HG02885 (cell line): Measurements from ENCODE around the gene CACNA1A.
"Not testable (repeated sequence)": the region's sequence is repeated elsewhere in the genome, so short reads cannot be mapped to it uniquely, and the experiment has no call there.

Experiments
- ATAC-seq: cut with Tn5 transposase; IDR thresholded peaks from one replicate; pipeline ENCODE4 v1.9.1; 2021; ENCODE audit warnings: mild to moderate bottlenecking; ENCODE audit not compliant: unreplicated experiment, poor library complexity

Gene CACNA1A

GRCh38 chr19:13373599-13373998, 132.7 kb downstream of the CACNA1A start:
- ATAC-seq = no peak

DNA sequence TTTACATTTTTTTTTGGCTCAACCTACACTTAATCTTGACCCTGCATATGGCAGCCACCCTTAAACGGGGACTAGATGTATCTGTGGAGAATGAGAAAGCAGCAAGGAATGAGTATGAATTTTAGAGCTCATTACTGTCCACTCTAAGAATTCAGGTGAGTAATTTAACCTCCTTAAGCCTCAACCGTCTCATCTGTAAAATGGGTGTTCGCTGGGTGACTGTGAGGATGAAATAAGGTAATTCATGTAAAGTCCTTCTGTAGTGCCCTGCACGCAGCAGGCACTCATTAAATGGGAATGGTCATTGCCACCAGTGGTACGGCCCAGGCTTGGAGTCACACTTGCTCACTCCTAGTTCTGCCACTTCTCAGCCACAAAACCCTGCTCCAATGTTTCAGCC, 135.3 kb downstream of the CACNA1A start:
- no peak for ATAC-seq

DNA sequence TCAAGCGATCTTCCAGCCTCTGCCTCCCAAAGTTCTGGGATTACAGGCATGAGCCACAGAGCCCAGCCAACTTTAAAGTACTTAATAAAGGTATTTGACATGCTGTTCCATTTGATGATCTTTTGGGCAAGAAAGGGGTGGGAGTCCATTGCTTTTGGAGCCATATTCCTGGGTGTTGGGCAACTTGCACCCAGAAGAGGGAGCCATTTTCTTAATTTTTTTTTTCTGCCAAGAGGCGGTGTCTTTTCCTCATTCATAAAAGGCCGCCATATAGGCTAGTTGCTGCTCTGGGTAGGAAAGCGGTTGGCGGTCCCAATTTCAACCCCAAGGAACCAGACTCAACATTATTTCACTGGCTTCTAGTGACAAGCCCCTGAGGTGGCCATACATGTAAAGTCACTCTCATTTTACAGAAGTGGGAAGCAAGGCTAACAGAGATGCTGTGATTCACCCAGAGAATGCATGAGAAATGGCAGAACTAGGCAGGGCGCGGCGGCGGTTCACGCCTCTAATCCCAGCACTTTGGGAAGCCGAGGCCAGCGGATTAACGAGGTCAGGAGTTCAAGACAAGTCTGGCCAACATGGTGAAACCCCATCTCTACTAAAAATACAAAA, 139.6 kb downstream of the CACNA1A start:
- no peak for ATAC-seq

DNA sequence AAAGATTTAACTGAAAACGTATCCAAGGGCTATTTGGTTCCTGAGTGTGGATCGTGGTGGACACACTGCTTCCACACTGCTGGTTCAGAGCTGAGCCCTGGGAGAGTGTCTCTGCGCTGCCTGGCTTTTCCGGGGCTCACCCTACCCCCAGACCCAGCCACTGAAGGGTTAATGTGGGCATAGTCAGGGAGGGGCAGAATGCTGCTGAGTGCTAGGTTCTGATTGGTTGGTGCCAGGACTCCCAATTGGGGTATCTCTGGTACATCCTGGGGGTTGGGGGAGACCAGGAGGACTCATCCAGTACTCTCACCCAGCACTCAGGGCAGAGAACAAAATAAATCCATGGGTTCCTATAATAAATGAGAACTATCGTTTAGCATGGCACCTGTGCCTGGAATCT, 142.3 kb downstream of the CACNA1A start:
- ATAC-seq = no peak

- ATAC-seq = no peak
Measured at GRCh38 chr19:13363245-13363644, 143.0 kb downstream of the CACNA1A start.

DNA sequence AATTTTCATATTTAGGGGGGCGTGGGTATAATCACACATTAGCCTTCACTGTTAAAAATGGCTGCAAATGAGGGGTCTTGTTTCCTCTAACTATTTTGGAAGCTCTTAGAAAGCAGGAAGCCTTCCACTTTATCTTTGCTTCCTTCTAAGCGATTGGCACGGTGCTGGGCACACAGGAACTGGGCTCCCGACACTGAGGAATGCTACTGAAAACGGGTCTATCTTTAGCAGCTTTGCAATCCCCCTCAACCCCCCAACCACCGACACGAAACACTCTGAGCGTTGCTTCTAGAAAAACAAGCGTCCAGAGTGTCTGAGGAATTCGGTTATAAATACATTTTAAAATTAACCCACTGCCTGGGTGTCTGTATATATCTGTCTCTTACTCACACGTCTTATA, 143.6 kb downstream of the CACNA1A start:
- no peak for ATAC-seq

DNA sequence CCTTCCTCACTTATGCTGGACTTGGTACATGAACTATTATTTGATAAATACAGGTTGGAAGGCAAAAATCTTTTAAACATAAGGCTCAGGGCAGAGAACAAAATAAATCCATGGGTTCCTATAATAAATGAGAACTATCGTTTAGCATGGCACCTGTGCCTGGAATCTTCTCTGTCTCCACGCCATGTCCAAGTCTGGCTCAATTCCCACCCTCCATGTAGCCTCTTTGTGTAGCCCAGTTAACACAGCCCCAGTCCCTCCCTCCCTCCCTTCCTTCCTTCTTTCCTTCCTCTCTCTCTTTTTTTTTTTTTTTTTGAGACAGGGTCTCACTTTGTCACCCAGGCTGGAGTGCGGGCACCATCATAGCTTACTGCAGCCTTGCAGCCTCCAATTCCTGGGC, 144.6 kb downstream of the CACNA1A start:
- ATAC-seq = not testable (repeated sequence)

GRCh38 chr19:13356686-13357280, 149.5 kb downstream of the CACNA1A start:
- ATAC-seq = no peak

DNA sequence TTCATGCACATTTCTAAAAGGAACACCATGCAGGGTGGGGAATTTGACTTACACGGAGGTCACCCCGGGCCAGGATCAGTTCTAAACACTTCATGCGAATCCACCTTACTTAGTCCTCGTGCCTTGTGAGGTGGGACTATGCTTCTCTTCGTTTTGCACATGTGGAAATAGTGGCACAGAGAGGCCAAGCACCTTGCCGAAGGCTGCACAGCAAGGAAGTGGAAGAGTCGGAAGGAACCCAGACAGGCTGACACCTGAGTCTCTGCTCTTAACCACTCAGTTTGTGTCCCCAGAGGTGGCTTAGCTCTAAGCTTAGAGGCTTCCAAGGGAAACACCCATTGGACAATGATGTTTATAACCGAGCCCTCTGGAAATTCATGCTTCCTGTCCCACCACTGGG, 150.1 kb downstream of the CACNA1A start:
- no peak for ATAC-seq

- ATAC-seq = no peak
Measured at GRCh38 chr19:13355356-13355755, 150.9 kb downstream of the CACNA1A start.

GRCh38 chr19:13353625-13354024, 152.7 kb downstream of the CACNA1A start:
- ATAC-seq = no peak

GRCh38 chr19:13350759-13351158, 155.5 kb downstream of the CACNA1A start:
- ATAC-seq = no peak

- ATAC-seq = no peak
Measured at GRCh38 chr19:13350072-13350471, 156.2 kb downstream of the CACNA1A start.

- no peak for ATAC-seq
Measured at GRCh38 chr19:13347367-13347766, 158.9 kb downstream of the CACNA1A start.

GRCh38 chr19:13343514-13343913, 162.8 kb downstream of the CACNA1A start:
- no peak for ATAC-seq

- no peak for ATAC-seq
Measured at GRCh38 chr19:13342672-13343071, 163.6 kb downstream of the CACNA1A start.

DNA sequence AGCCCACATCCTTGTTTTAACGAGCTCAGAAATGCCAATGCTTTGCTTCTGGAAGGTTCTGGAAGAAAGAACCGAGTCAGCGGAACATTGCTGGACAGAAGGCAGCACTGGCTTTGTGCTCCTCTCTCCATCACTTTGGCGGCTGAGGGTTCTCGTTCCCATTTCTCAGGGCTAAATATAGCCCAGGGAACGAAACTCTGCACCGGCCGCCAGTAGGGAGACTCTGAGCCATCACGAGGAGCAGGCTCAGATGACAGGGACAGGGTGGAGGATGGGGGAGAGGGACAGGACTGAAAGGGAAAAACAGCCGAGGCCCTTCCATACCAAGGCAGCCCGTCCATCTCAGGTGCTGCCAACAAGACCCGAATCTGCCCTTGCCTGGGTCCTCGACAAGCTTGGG, 166.4 kb downstream of the CACNA1A start:
- no peak for ATAC-seq

- ATAC-seq = no peak
Measured at GRCh38 chr19:13337181-13337580, 169.1 kb downstream of the CACNA1A start.

GRCh38 chr19:13334801-13335481, 171.3 kb downstream of the CACNA1A start:
- ATAC-seq = no peak

- no peak for ATAC-seq
Measured at GRCh38 chr19:13330285-13330684, 176.0 kb downstream of the CACNA1A start.

GRCh38 chr19:13329766-13330165, 176.5 kb downstream of the CACNA1A start:
- no peak for ATAC-seq

- no peak for ATAC-seq
Measured at GRCh38 chr19:13328241-13328640, 178.0 kb downstream of the CACNA1A start.
